Nephron progenitor cell (in vitro differentiated cells): ENCODE measurements around the gene CRKL.
"Not testable (repeated sequence)": the region's sequence is repeated elsewhere in the genome, so short reads cannot be mapped to it uniquely, and the experiment has no call there.

Source experiments
- DNase-seq: peaks from one replicate; pipeline ENCODE4 v3.0.0; 2021
- H3K27ac Mint-ChIP-seq: 2 replicates; pipeline ENCODE4 v1.8.0; 2021; ENCODE audit warnings: mild to moderate bottlenecking, moderate library complexity, mixed read lengths
- H3K27me3 Mint-ChIP-seq: 2 replicates; pipeline ENCODE4 v1.8.0; 2021; ENCODE audit warnings: mild to moderate bottlenecking, low read depth, mixed read lengths; ENCODE audit not compliant: poor library complexity
- H3K36me3 Mint-ChIP-seq: 2 replicates; pipeline ENCODE4 v1.8.0; 2021; ENCODE audit warnings: low read depth, mixed read lengths
- H3K4me1 Mint-ChIP-seq: 2 replicates; pipeline ENCODE4 v1.8.0; 2021; ENCODE audit warnings: mixed read lengths
- H3K4me3 Mint-ChIP-seq: 2 replicates; pipeline ENCODE4 v1.8.0; 2021; ENCODE audit warnings: mild to moderate bottlenecking, moderate library complexity, mixed read lengths
- H3K9me3 Mint-ChIP-seq: 2 replicates; pipeline ENCODE4 v1.8.0; 2021; ENCODE audit warnings: mild to moderate bottlenecking, moderate library complexity, mixed read lengths
- CTCF ChIP-seq: fragments of 200-600 bp; sonication (generic); IDR thresholded peaks from 2 replicates; pipeline ENCODE4 v1.5.0; 2021; ENCODE audit warnings: antibody characterized with exemption

CRKL gene

GRCh38 chr22:20890975-20891374 lies 26.2 kb upstream of the CRKL start:
- DNase-seq, result no peak
- peaks cover 14% of the 10 kb centered on the region for H3K27me3 Mint-ChIP-seq
- H3K9me3 Mint-ChIP-seq, result no peaks in the 10 kb centered on the region
- H3K4me3 Mint-ChIP-seq, result no peak overlapping the region
- H3K36me3 Mint-ChIP-seq, result peaks cover 24% of the 10 kb centered on the region
- no peak overlapping the region for H3K27ac Mint-ChIP-seq
- TF ChIP-seq CTCF, result no peak
- no peaks in the 10 kb centered on the region for H3K4me1 Mint-ChIP-seq

DNA sequence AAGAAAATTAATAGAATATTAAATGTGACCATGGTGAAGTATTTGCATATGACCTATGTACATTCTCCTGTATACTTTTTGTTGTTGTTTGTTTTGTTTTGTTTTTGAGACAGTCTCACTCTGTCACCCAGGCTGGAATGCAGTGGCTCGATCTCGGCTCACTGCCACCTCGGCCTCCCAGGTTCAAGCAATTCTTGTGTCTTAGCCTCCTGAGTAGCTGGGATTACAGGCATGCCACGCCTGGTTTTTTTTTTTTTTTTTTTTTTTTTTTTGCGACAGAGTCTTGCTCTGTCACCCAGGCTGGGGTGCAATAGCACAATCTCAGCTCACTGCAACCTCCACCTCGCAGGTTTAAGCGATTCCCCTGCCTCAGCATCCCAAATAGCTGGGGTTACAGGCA lies 19.5 kb upstream of the CRKL start:
- not testable (repeated sequence) for H3K27me3 Mint-ChIP-seq, H3K27ac Mint-ChIP-seq, H3K36me3 Mint-ChIP-seq, H3K4me1 Mint-ChIP-seq, H3K9me3 Mint-ChIP-seq, H3K4me3 Mint-ChIP-seq, DNase-seq

DNA sequence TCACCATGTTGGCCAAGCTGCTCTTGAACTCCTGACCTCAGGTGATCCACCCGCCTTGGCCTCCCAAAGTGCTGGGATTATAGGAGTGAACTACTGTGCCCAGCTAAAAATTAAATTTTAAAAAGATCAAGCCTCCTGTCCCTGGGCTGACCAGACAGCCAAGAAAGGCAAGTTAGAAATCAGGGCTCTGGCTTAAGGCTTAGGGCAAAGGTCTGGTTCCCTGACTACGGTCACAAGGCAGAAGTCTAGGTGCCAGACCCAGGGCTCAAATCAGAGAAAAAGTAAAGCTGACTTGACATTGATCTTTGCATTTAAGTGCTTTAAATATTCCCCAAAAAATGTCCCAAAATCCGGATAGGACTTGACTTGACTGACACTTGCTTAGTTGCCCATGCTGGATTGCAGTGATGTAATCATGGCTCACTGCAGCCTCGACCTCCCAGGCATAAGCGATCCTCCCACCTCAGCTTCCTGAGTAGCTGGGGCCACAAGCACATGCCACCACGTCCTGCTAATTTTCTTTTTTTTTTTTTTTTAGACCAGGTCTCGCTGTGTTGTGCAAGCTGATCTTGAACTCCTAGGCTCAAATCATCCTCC lies 17.3 kb upstream of the CRKL start:
- TF ChIP-seq CTCF, result no peak
- Mint-ChIP-seq H3K9me3 (peaks cover 7% of the 10 kb centered on the region), H3K4me3 (no peak overlapping the region), H3K27ac (no peak overlapping the region), H3K27me3 (peaks cover 5% of the 10 kb centered on the region), H3K4me1 (no peaks in the 10 kb centered on the region), H3K36me3 (no peaks in the 10 kb centered on the region)
- no peak for DNase-seq

- H3K27ac Mint-ChIP-seq, H3K9me3 Mint-ChIP-seq, H3K4me3 Mint-ChIP-seq, H3K4me1 Mint-ChIP-seq, DNase-seq, H3K36me3 Mint-ChIP-seq: not testable (repeated sequence)
- peaks cover 15% of the 10 kb centered on the region for H3K27me3 Mint-ChIP-seq
These were observed 15.8 kb upstream of the CRKL start for GRCh38 chr22:20901093-20902033.

DNA sequence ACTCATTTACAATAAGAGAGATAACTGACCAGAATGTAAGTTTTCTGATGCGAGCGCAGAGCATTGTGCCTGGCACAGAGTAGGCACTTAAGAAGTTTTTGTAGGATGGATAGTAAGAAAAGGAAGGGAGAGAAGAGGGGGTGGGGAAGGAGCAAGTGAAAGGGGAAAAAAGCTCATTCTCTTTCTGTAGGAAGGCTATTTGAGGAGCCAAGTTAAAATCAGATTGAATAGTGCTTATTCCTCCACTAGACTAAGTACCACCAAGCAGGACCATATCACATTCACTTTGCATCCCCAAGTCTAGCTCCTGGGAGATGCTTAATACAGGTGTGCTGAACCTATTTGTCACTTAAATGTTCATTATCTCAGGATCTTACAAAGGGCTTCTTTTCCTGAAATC lies 14.1 kb upstream of the CRKL start:
- Mint-ChIP-seq H3K4me1 (peaks cover 10% of the 10 kb centered on the region), H3K36me3 (no peaks in the 10 kb centered on the region)

GRCh38 chr22:20904008-20904979 lies 12.9 kb upstream of the CRKL start:
- Mint-ChIP-seq H3K27me3 (peaks cover 21% of the 10 kb centered on the region), H3K27ac (no peak overlapping the region), H3K9me3 (peaks cover 4% of the 10 kb centered on the region), H3K4me1 (peaks cover 10% of the 10 kb centered on the region), H3K36me3 (no peaks in the 10 kb centered on the region), H3K4me3 (no peak overlapping the region)
- TF ChIP-seq CTCF, result no peak
- DNase-seq, result no peak

More for the DNA sequence above, 14.1 kb upstream of the CRKL start:
- no peak for DNase-seq
- Mint-ChIP-seq H3K27ac (no peak overlapping the region), H3K4me3 (no peak overlapping the region), H3K9me3 (peaks cover 4% of the 10 kb centered on the region), H3K27me3 (peaks cover 21% of the 10 kb centered on the region)
- no peak for TF ChIP-seq CTCF
